Hematopoietic multipotent progenitor cell treated with erythropoietin and hydrocortisone succinate and interleukin-3 and kit ligand, for 8 days (in vitro differentiated cells): ENCODE data around the gene GRK7.
"Not testable (repeated sequence)": the region's sequence is repeated elsewhere in the genome, so short reads cannot be mapped to it uniquely, and the experiment has no call there.

Experiments used
- DNase-seq: peaks from one replicate; pipeline ENCODE4 v3.0.0-alpha.2; 2015

Gene GRK7

GRCh38 chr3:141764045-141764444 lies 837 bp downstream of the GRK7 start:
- DNase-seq = no peak

GRCh38 chr3:141764465-141764864 lies 1.3 kb downstream of the GRK7 start:
- no peak for DNase-seq

- no peak for DNase-seq
Observed at GRCh38 chr3:141764986-141765385, 1.8 kb downstream of the GRK7 start.

- no peak for DNase-seq
Observed at GRCh38 chr3:141767066-141767465, 3.9 kb downstream of the GRK7 start.

GRCh38 chr3:141769221-141769894 lies 6.2 kb downstream of the GRK7 start:
- DNase-seq = peak; percentile 63

GRCh38 chr3:141773676-141774075 lies 10.5 kb downstream of the GRK7 start:
- no peak for DNase-seq

GRCh38 chr3:141776376-141776775 lies 13.2 kb downstream of the GRK7 start:
- no peak for DNase-seq

GRCh38 chr3:141776885-141777284 lies 13.7 kb downstream of the GRK7 start:
- DNase-seq = no peak

GRCh38 chr3:141777957-141778813 lies 15.0 kb downstream of the GRK7 start:
- no peak for DNase-seq

- DNase-seq = no peak
Observed at GRCh38 chr3:141779667-141780066, 16.5 kb downstream of the GRK7 start.

- no peak for DNase-seq
Observed at GRCh38 chr3:141782386-141782932, 19.3 kb downstream of the GRK7 start.

GRCh38 chr3:141783632-141784031 lies 20.4 kb downstream of the GRK7 start:
- DNase-seq = no peak

- DNase-seq = no peak
Observed at GRCh38 chr3:141784096-141784495, 20.9 kb downstream of the GRK7 start.

- no peak for DNase-seq
Observed at GRCh38 chr3:141784531-141784930, 21.3 kb downstream of the GRK7 start.

- DNase-seq = no peak
Observed at GRCh38 chr3:141788149-141788548, 24.9 kb downstream of the GRK7 start.

GRCh38 chr3:141788750-141789149 lies 25.5 kb downstream of the GRK7 start:
- not testable (repeated sequence) for DNase-seq

- peak; percentile 44 for DNase-seq
Observed at GRCh38 chr3:141789281-141789680, 26.1 kb downstream of the GRK7 start.

GRCh38 chr3:141790171-141790570 lies 27.0 kb downstream of the GRK7 start:
- peak; percentile 32 for DNase-seq

- DNase-seq = no peak
Observed at GRCh38 chr3:141792495-141792894, 29.3 kb downstream of the GRK7 start.

GRCh38 chr3:141793476-141794260 lies 30.5 kb downstream of the GRK7 start:
- DNase-seq = no peak

GRCh38 chr3:141795276-141795675 lies 32.1 kb downstream of the GRK7 start:
- no peak for DNase-seq

GRCh38 chr3:141795741-141796080 lies 32.5 kb downstream of the GRK7 start:
- no peak for DNase-seq
